Measurements from ENCODE around the gene WHAMM.
"Not testable (repeated sequence)": the region's sequence is repeated elsewhere in the genome, so short reads cannot be mapped to it uniquely, and the experiment has no call there.

GRCh38 chr15:82865581-82865980 lies 56.2 kb downstream of the WHAMM start:
- TF ChIP-seq, protein P1, sequence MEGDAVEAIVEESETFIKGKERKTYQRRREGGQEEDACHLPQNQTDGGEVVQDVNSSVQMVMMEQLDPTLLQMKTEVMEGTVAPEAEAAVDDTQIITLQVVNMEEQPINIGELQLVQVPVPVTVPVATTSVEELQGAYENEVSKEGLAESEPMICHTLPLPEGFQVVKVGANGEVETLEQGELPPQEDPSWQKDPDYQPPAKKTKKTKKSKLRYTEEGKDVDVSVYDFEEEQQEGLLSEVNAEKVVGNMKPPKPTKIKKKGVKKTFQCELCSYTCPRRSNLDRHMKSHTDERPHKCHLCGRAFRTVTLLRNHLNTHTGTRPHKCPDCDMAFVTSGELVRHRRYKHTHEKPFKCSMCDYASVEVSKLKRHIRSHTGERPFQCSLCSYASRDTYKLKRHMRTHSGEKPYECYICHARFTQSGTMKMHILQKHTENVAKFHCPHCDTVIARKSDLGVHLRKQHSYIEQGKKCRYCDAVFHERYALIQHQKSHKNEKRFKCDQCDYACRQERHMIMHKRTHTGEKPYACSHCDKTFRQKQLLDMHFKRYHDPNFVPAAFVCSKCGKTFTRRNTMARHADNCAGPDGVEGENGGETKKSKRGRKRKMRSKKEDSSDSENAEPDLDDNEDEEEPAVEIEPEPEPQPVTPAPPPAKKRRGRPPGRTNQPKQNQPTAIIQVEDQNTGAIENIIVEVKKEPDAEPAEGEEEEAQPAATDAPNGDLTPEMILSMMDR (IDR thresholded peaks at IDR 0.05) = not testable (repeated sequence)
- TF ChIP-seq POLR2A (IDR thresholded peaks at IDR 0.05) = not testable (repeated sequence)
